Measurements from ENCODE around the gene P4HA3. TPM values are rescaled to one million over a fixed set of nuclear protein-coding genes. Genes with fewer than 3 reads are reported as not detected.
A peak's percentile ranks its signal among the peaks of the same experiment; 100 is the strongest.

P4HA3 gene
- total RNA-seq, 1 experiment from 2014 or later = 0.91 TPM

- Histone ChIP-seq H3K9ac (ENCODE audit: low read length) (peak overlapping the region; percentile 47; the same call in 1 of the 2 replicates), H3K36me3 (ENCODE audit: control insufficient read depth in 1 of 2, insufficient read depth in 2 of 2, low read length in 2 of 2) (no peaks in the 10 kb centered on the region), H3K4me3 (replicated peaks in 1 of 2; ENCODE audit: low read depth in 1 of 2, low read length in 2 of 2) (peak overlapping the region; percentile 23 to 57), H3K4me2 (ENCODE audit: low read length) (peak overlapping the region; percentile 76), H3K27ac (ENCODE audit: low read depth, low read length) (no peak overlapping the region; the same call in 1 of the 2 replicates), H3K9me2 (ENCODE audit: insufficient read depth) (no peaks in the 10 kb centered on the region), H3K79me2 (ENCODE audit: insufficient read depth, low read length) (no peaks in the 10 kb centered on the region), H3K4me1 (ENCODE audit: control insufficient read depth in 1 of 2, insufficient read depth in 2 of 2, low read length in 2 of 2) (peaks cover 0 to 11% of the 10 kb centered on the region in 2 experiments; a peak in 1 of 4 replicates), H2AFZ (ENCODE audit: low read depth, low read length, poor library complexity, severe bottlenecking) (no peak overlapping the region), H3K9me3 (ENCODE audit: control insufficient read depth in 1 of 2, insufficient read depth in 1 of 2, low read depth in 1 of 2, low read length in 2 of 2) (no peaks in the 10 kb centered on the region), H4K20me1 (ENCODE audit: insufficient read depth) (no peaks in the 10 kb centered on the region), H3K27me3 (ENCODE audit: insufficient read depth, low read length) (no peaks in the 10 kb centered on the region)
- ChIA-PET CTCF (no interaction called here), POLR2A (no interaction called here), RAD21 (ENCODE audit: low non-redundant PET in 1 of 2, low total read pairs in 2 of 2, uncharacterized antibody in 2 of 2, unreplicated experiment in 2 of 2) (no interaction called here)
- DNase-seq (ENCODE audit: low read depth, low spot score) = no peak
- intact Hi-C loops (cut with micrococcal nuclease) = no loop called here
- BruUV-seq (replicated peaks) = no TSS peak
- no peak for TF ChIP-seq FOSL1 (IDR thresholded peaks at IDR 0.05; ENCODE audit: low read depth)
- no peak for TF ChIP-seq CTCF (IDR thresholded peaks at IDR 0.05 in 2 of 3, conservative IDR thresholded peaks at IDR 0.05 in 1 of 3; ENCODE audit: borderline replicate concordance in 1 of 3, insufficient read depth in 1 of 3, low read depth in 2 of 3, low read length in 2 of 3)
- TF ChIP-seq ZNF274 (IDR thresholded peaks at IDR 0.05; ENCODE audit: low read depth, low read length) = no peak
- no peak for TF ChIP-seq REST (IDR thresholded peaks at IDR 0.05; ENCODE audit: low read depth)
- no peak for TF ChIP-seq EZH2phosphoT487 (IDR thresholded peaks at IDR 0.05; ENCODE audit: borderline replicate concordance)
- TF ChIP-seq SIN3A (IDR thresholded peaks at IDR 0.05; ENCODE audit: low read depth) = no peak
- no peak for TF ChIP-seq YY1 (IDR thresholded peaks at IDR 0.05; ENCODE audit: extremely low read depth, insufficient replicate concordance, low read depth, low read length)
- no peak for TF ChIP-seq ELF1 (IDR thresholded peaks at IDR 0.05; ENCODE audit: borderline replicate concordance, low read depth)
- no peak for TF ChIP-seq ZBTB33 (IDR thresholded peaks at IDR 0.05; ENCODE audit: extremely low read depth, insufficient replicate concordance, low read length)
- no peak for TF ChIP-seq SP1 (IDR thresholded peaks at IDR 0.05; ENCODE audit: low read depth)
- no peak for TF ChIP-seq TCF7L2 (IDR thresholded peaks at IDR 0.05; ENCODE audit: borderline replicate concordance, extremely low read depth, insufficient read depth, insufficient read length)
- no peak for TF ChIP-seq SRF (IDR thresholded peaks at IDR 0.05; ENCODE audit: low read depth)
- TF ChIP-seq EGR1 (IDR thresholded peaks at IDR 0.05; ENCODE audit: low read depth) = no peak
- no peak for TF ChIP-seq MAX (IDR thresholded peaks at IDR 0.05)
- no peak for TF ChIP-seq ATF3 (IDR thresholded peaks at IDR 0.05)
- ATAC-seq = peak; percentile 12
Measured at GRCh38 chr11:74310857-74311256, 583 bp downstream of the P4HA3 start.
